H1 (cell line): ENCODE data around the gene MRPL52.

ENCODE experiments used
- CHD2 ChIP-seq: IDR thresholded peaks from 2 replicates; pipeline ENCODE4 v1.6.1; 2012; ENCODE audit warnings: low read length, improper control_type of control experiment
- KDM1A ChIP-seq: fragments of 200-600, 300-600 bp; sonication (generic); IDR thresholded peaks from 2 replicates; pipeline ENCODE4 v1.7.1; 2016; ENCODE audit warnings: mild to moderate bottlenecking, low read length, borderline replicate concordance
- NANOG ChIP-seq: IDR thresholded peaks from 2 replicates; pipeline ENCODE4 v1.6.1; 2011; ENCODE audit warnings: low read length, low read depth, mild to moderate bottlenecking, inconsistent platforms; ENCODE audit not compliant: insufficient read depth, poor library complexity, severe bottlenecking

DNA sequence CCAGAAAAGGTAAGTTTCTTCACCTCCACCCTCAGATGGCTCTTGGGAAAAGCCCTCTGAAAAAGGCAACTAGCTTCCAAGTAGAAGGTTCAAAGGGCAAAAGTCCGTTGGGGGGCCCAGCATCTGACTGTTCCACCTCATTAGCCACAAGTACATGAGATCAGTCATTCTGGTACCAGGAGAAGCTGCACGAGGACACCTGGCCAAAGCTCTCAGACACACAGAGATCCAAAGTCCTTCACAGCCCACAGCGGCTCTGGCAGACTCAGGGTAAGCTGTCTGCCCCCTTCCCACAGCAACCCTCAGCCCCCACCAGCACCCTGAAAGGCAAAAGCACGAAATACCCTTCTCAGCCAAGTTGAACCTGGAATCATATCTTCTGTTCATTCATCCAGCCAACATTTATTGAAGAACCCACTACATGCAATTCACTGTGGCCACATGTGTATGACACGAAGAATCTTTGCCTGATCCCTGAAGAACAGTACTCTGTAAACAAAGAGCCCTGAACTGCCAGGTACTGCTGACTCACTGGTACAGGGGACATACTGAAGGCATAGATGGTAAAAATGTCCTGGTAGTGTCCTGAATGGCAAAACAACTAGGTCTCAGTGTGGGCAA lies 33.5 kb upstream of the MRPL52 start:
- TF ChIP-seq CHD2 (no peak), NANOG (no peak), KDM1A (no peak)
